ENCODE measurements around the gene KIF26B.

GRCh38 chr1:245673881-245674414 is 519.2 kb downstream of the KIF26B start:
- TF ChIP-seq CTCF (IDR thresholded peaks at IDR 0.05), result no peak
- no peak for TF ChIP-seq POLR2AphosphoS5 (IDR thresholded peaks at IDR 0.05)
- no peak for TF ChIP-seq POLR2A (IDR thresholded peaks at IDR 0.05)

All from stomach (tissue), 4 donors.